Caco-2 (cell line): Measurements from ENCODE around the gene ALOX15B. TPM values are rescaled to one million over a fixed set of nuclear protein-coding genes. Genes with fewer than 3 reads are reported as not detected.
"Not testable (repeated sequence)": the region's sequence is repeated elsewhere in the genome, so short reads cannot be mapped to it uniquely, and the experiment has no call there.

Experiments used
- BruUV-seq: library from RNA; stranded (reverse); fragments of 400-500 nt; replicated peaks from 2 replicates; lab custom pipeline; 2021; lab: Mats Ljungman, UMichigan
- CTCF ChIA-PET: fragments of 300-600 bp; sonication (Branson Sonifier 250); formaldehyde crosslinking; loops from one replicate; lab custom pipeline; 2022; ENCODE audit warnings: antibody characterized with exemption; lab: Charles Lee
- POLR2A ChIA-PET: fragments of 300-600 bp; sonication (Branson Sonifier 250); formaldehyde crosslinking; loops from one replicate; lab custom pipeline; 2022; ENCODE audit warnings: antibody characterized with exemption; lab: Charles Lee
- DNase-seq, 2 experiments: peaks; one replicate each; pipeline versions ENCODE4 v3.0.0 to v3.0.0-alpha.2; 2020 to 2022
- H3K27me3 ChIP-seq: replicated peaks from 2 replicates; pipeline ENCODE4 v1.6.0; 2011; ENCODE audit warnings: low read length; ENCODE audit not compliant: control insufficient read depth, insufficient read depth
- H3K36me3 ChIP-seq: 2 replicates; pipeline ENCODE4 v1.5.1; 2011; ENCODE audit warnings: low read length; ENCODE audit not compliant: control insufficient read depth, insufficient read depth
- H3K4me1 ChIP-seq: fragments of 250-450 bp; sonication (Bioruptor Pico); 2 replicates; pipeline ENCODE4 v1.5.1; 2020; ENCODE audit warnings: mild to moderate bottlenecking
- H3K4me3 ChIP-seq: 2 replicates; pipeline ENCODE4 v1.5.1; 2011; ENCODE audit warnings: low read depth, mild to moderate bottlenecking, control low read depth, low read length
- H3K9me3 ChIP-seq: fragments of 250-450 bp; sonication (Bioruptor Pico); 2 replicates; pipeline ENCODE4 v1.5.1; 2020; ENCODE audit warnings: mild to moderate bottlenecking, moderate library complexity
- H3K27ac Mint-ChIP-seq: one replicate; pipeline ENCODE4 v1.8.0; 2022; ENCODE audit warnings: mixed read lengths; ENCODE audit not compliant: unreplicated experiment
- H3K27me3 Mint-ChIP-seq: one replicate; pipeline ENCODE4 v1.8.0; 2022; ENCODE audit warnings: mixed read lengths; ENCODE audit not compliant: insufficient read depth, unreplicated experiment
- H3K36me3 Mint-ChIP-seq: one replicate; pipeline ENCODE4 v1.8.0; 2022; ENCODE audit warnings: mild to moderate bottlenecking, mixed read lengths; ENCODE audit not compliant: insufficient read depth, unreplicated experiment
- H3K4me1 Mint-ChIP-seq: one replicate; pipeline ENCODE4 v1.8.0; 2022; ENCODE audit warnings: low read depth, mixed read lengths; ENCODE audit not compliant: unreplicated experiment
- H3K4me3 Mint-ChIP-seq: one replicate; pipeline ENCODE4 v1.8.0; 2022; ENCODE audit warnings: mild to moderate bottlenecking, moderate library complexity, mixed read lengths; ENCODE audit not compliant: unreplicated experiment
- H3K9me3 Mint-ChIP-seq: one replicate; pipeline ENCODE4 v1.8.0; 2022; ENCODE audit warnings: mixed read lengths; ENCODE audit not compliant: unreplicated experiment
- CTCF ChIP-seq, 2 experiments: fragments of 200-600 bp in 1 of 2; IDR thresholded peaks; 1 replicate in 1 of 2; 2 replicates in 1 of 2; pipeline versions ENCODE4 v1.5.1 to v1.8.0; 2011 to 2022; ENCODE audit warnings: antibody characterized with exemption in 1 of 2, control low read depth in 1 of 2, inconsistent platforms in 1 of 2, low read depth in 1 of 2, low read length in 1 of 2, mild to moderate bottlenecking in 1 of 2, moderate library complexity in 1 of 2; ENCODE audit not compliant: insufficient read depth in 1 of 2, severe bottlenecking in 1 of 2, unreplicated experiment in 1 of 2
- intact Hi-C: fragments of 100-400 bp; cut with micrococcal nuclease; formaldehyde crosslinking; loops from one replicate; pipeline ENCODE4 v1.10.0; 2022; ENCODE audit not compliant: unreplicated experiment
- total RNA-seq: library from RNA; stranded (reverse); gene quantifications from 2 replicates; pipeline ENCODE4 v1.2.3, GENCODE V29; 2022

The ALOX15B gene
- total RNA-seq, 1 experiment from 2014 or later, result not detected

- intact Hi-C loops, result no loop called here
These were observed 37.8 kb downstream of the ALOX15B start for GRCh38 chr17:8076502-8077266.

DNA sequence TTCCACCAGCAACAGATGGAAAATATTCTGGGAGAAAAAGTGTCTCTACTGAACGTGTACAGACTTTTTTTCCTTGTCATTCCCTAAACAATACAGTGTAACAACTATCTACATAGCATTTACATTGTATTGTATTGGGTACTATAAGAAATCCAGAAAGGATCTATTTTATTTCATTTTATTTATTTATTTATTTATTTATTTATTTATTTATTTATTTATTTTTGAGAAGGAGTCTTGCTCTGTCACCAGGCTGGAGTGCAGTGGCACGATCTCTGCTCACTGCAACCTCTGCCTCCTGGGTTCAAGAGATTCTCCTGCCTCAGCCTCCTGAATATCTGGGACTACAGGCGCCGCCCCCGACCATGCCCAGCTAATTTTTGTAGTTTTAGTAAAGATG is 39.1 kb downstream of the ALOX15B start:
- H3K4me1 Mint-ChIP-seq, H3K27me3 ChIP-seq, H3K36me3 ChIP-seq, H3K27me3 Mint-ChIP-seq, BruUV-seq, H3K4me3 Mint-ChIP-seq, H3K27ac Mint-ChIP-seq, DNase-seq, H3K9me3 ChIP-seq, POLR2A ChIA-PET, H3K4me3 ChIP-seq, intact Hi-C loops, H3K9me3 Mint-ChIP-seq, H3K4me1 ChIP-seq, H3K36me3 Mint-ChIP-seq: not testable (repeated sequence)
- CTCF ChIA-PET, result interaction anchor here (0.6 kb wide), 1 partner anchor 41 kb away, joined by 3 read pairs; no protein-coding TSS in a partner anchor

More at GRCh38 chr17:8076502-8077266, 37.8 kb downstream of the ALOX15B start:
- no peak for DNase-seq
- Mint-ChIP-seq H3K27me3 (peaks cover 10% of the 10 kb centered on the region), H3K9me3 (no peaks in the 10 kb centered on the region), H3K4me3 (no peak overlapping the region), H3K4me1 (no peaks in the 10 kb centered on the region), H3K27ac (no peak overlapping the region), H3K36me3 (no peaks in the 10 kb centered on the region)
- Histone ChIP-seq H3K4me3 (no peak overlapping the region), H3K27me3 (no peaks in the 10 kb centered on the region), H3K9me3 (no peaks in the 10 kb centered on the region), H3K36me3 (no peaks in the 10 kb centered on the region), H3K4me1 (no peaks in the 10 kb centered on the region)
- no TSS peak for BruUV-seq
- CTCF ChIA-PET, result interaction anchor here (0.6 kb wide), 1 partner anchor 100 kb away, joined by 4 read pairs; no protein-coding TSS in a partner anchor
- TF ChIP-seq CTCF (IDR thresholded peaks at IDR 0.05; ENCODE audit: insufficient read depth in 1 of 2, low read depth in 1 of 2, low read length in 1 of 2, severe bottlenecking in 1 of 2, unreplicated experiment in 1 of 2), result no peak
- POLR2A ChIA-PET, result interaction anchor here (0.6 kb wide), 1 partner anchor 46 kb away, joined by 7 read pairs; no protein-coding TSS in a partner anchor

GRCh38 chr17:8079291-8080207 is 40.7 kb downstream of the ALOX15B start:
- TF ChIP-seq CTCF (IDR thresholded peaks at IDR 0.05; ENCODE audit: insufficient read depth in 1 of 2, low read depth in 1 of 2, low read length in 1 of 2, severe bottlenecking in 1 of 2, unreplicated experiment in 1 of 2), result peak; percentile 66 to 81
- Mint-ChIP-seq H3K9me3 (no peaks in the 10 kb centered on the region), H3K36me3 (no peaks in the 10 kb centered on the region), H3K27ac (no peak overlapping the region), H3K4me1 (no peaks in the 10 kb centered on the region), H3K4me3 (peak overlapping the region; percentile 73), H3K27me3 (peaks cover 7% of the 10 kb centered on the region)
- no peaks in the 10 kb centered on the region for H3K36me3 ChIP-seq
- no peaks in the 10 kb centered on the region for H3K9me3 ChIP-seq
- BruUV-seq, result no TSS peak
- H3K4me3 ChIP-seq, result peak overlapping the region; percentile 50
- H3K27me3 ChIP-seq, result no peaks in the 10 kb centered on the region
- intact Hi-C loops, result loop anchor here (5.0 kb wide), 1 partner anchor 38 kb away; the partner anchor contains the start of gene ALOXE3
- ChIA-PET CTCF (interaction anchor here (0.7 to 1.3 kb wide), 3 partner anchors 14 to 140 kb away, joined by 3 to 4 read pairs (median 3); no protein-coding TSS in a partner anchor), POLR2A (interaction anchor here (0.5 kb wide), 1 partner anchor 1085 kb away, joined by 4 read pairs; no protein-coding TSS in a partner anchor)
- DNase-seq, result peak; percentile 48 to 73
- H3K4me1 ChIP-seq, result no peaks in the 10 kb centered on the region
